Measurements from ENCODE around the gene ADAM22. TPM values are rescaled to one million over a fixed set of nuclear protein-coding genes. Genes with fewer than 3 reads are reported as not detected.

The ADAM22 gene
- total and polyA plus RNA-seq, 10 of the 15 experiments (the other 5 are each of a cell fraction or from before 2014, with no cell fraction given): 1.4 to 24.5 (median 7.6) TPM

DNA sequence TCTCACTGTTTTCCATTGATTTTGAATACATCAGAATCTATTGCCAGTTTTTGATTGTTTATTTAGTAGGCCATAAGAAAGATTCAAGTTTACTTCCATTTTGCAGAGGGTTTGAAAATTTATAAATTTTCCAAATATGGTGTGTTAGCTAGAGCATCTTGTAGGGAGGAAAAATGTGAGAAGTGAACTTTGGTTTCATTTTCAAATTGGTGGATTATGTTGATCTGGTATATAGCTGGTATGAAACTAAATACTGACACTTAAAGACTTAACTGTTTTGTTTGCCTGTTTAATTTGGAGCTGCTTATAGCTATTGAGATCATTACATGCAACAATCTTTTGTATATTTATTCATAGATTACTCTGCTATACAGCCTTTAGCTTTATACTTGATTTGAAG is 108.1 kb downstream of the ADAM22 start:
- Histone ChIP-seq H3K4me3 (peak overlapping the region; percentile 17; the same call in 1 of the 2 replicates), H3K79me2 (ENCODE audit: control insufficient read depth, insufficient read depth, low read length) (peaks cover 6% of the 10 kb centered on the region), H3K36me3 (ENCODE audit: control insufficient read depth in 2 of 2, insufficient read depth in 2 of 2, low read length in 1 of 2) (no peaks in the 10 kb centered on the region), H3K27ac (ENCODE audit: control insufficient read depth, insufficient read depth) (peak overlapping the region; percentile 55; the same call in 1 of the 2 replicates), H3K9ac (ENCODE audit: control insufficient read depth, insufficient read depth, low read length) (no peak overlapping the region), H3K27me3 (replicated peaks in 1 of 2; ENCODE audit: control insufficient read depth in 2 of 2, insufficient read depth in 2 of 2, low read length in 1 of 2) (no peaks in the 10 kb centered on the region), H3K4me1 (ENCODE audit: control insufficient read depth, insufficient read depth, low read length) (peaks cover 5% of the 10 kb centered on the region), H2AFZ (ENCODE audit: control insufficient read depth, low read depth, low read length) (peak overlapping the region; percentile 25), H4K20me1 (ENCODE audit: control insufficient read depth, insufficient read depth) (no peaks in the 10 kb centered on the region), H3K9me3 (replicated peaks; ENCODE audit: control insufficient read depth, insufficient read depth, low read length) (no peaks in the 10 kb centered on the region), H3K4me2 (ENCODE audit: control insufficient read depth, insufficient read depth) (peak overlapping the region; percentile 68)
- FAIRE-seq (no peak), ATAC-seq (peak; percentile 56), DNase-seq (ENCODE audit: low read depth, low spot score) (no peak)
- 0 out of 2 replicates have a peak, but pooled peaks have one; percentile 22 for TF ChIP-seq NFIC (IDR thresholded peaks at IDR 0.05; ENCODE audit: low read depth, low read length)
- no peak for TF ChIP-seq ZNF207 (IDR thresholded peaks at IDR 0.05; ENCODE audit: borderline replicate concordance)
- intact Hi-C loops (cut with micrococcal nuclease; ENCODE audit: unreplicated experiment): loop anchor here (5.0 kb wide), 1 partner anchor 160 kb away; no protein-coding TSS in a partner anchor
- in situ Hi-C loops (cut with MboI): no loop called here
- POLR2A ChIA-PET: interaction anchor here (1.1 to 1.6 kb wide), 2 partner anchors 8 to 443 kb away, joined by 3 read pairs; no protein-coding TSS in a partner anchor
- no TSS peak for BruUV-seq (replicated peaks)
- RAD21 ChIA-PET (ENCODE audit: unreplicated experiment): interaction anchor here (0.6 to 2.7 kb wide), 8 partner anchors 30 to 166 kb away, joined by 3 to 11 read pairs (median 4); partner anchors contain the start of genes DBF4 and SLC25A40
- CTCF ChIA-PET: interaction anchor here (0.8 to 1.2 kb wide), 5 partner anchors 15 to 121 kb away, joined by 3 to 4 read pairs (median 4); partner anchors contain the start of gene ADAM22
- SMC1A ChIA-PET (ENCODE audit: uncharacterized antibody, unreplicated experiment): interaction anchor here (0.7 to 1.6 kb wide), 20 partner anchors 8 to 279 kb away, joined by 3 to 8 read pairs (median 4); partner anchors contain the start of gene ADAM22

DNA sequence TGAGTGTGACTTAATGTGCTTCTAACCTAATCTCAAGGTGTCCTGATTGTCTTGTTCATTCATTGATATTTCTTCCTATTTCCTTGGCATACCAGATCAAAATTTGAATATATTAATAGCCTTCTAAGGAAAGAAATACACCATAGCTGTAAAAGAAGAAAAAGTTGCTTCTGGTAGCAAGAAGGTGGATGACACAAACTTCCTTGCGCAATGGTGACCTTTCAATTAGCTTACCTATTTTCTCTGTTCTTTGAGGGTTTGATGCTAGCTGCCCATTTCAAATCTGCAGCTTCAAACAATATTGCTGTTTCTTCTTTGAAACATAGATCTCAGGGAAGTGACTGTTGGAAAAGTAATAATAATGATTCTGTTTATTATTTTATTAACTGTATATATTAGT is 108.8 kb downstream of the ADAM22 start:
- SMC1A ChIA-PET (ENCODE audit: uncharacterized antibody, unreplicated experiment): interaction anchor here (0.7 to 1.6 kb wide), 21 partner anchors 9 to 279 kb away, joined by 3 to 8 read pairs (median 4); partner anchors contain the start of gene ADAM22
- Histone ChIP-seq H3K9me3 (replicated peaks; ENCODE audit: control insufficient read depth, insufficient read depth, low read length) (no peaks in the 10 kb centered on the region), H3K4me2 (ENCODE audit: control insufficient read depth, insufficient read depth) (peak overlapping the region; percentile 68; the same call in 1 of the 2 replicates), H3K27me3 (replicated peaks in 1 of 2; ENCODE audit: control insufficient read depth in 2 of 2, insufficient read depth in 2 of 2, low read length in 1 of 2) (no peaks in the 10 kb centered on the region), H3K9ac (ENCODE audit: control insufficient read depth, insufficient read depth, low read length) (no peak overlapping the region), H2AFZ (ENCODE audit: control insufficient read depth, low read depth, low read length) (no peak overlapping the region), H4K20me1 (ENCODE audit: control insufficient read depth, insufficient read depth) (no peaks in the 10 kb centered on the region), H3K4me1 (ENCODE audit: control insufficient read depth, insufficient read depth, low read length) (peaks cover 5% of the 10 kb centered on the region), H3K36me3 (ENCODE audit: control insufficient read depth in 2 of 2, insufficient read depth in 2 of 2, low read length in 1 of 2) (no peaks in the 10 kb centered on the region), H3K79me2 (ENCODE audit: control insufficient read depth, insufficient read depth, low read length) (peaks cover 6% of the 10 kb centered on the region), H3K4me3 (peak overlapping the region; percentile 17; the same call in 1 of the 2 replicates), H3K27ac (ENCODE audit: control insufficient read depth, insufficient read depth) (peak overlapping the region; percentile 55; the same call in 1 of the 2 replicates)
- in situ Hi-C loops (cut with MboI): no loop called here
- 96% methylated on average over 1 of the region's 1 CpG for WGBS (ENCODE audit: insufficient coverage, insufficient replicate concordance, low lambda C conversion rate, missing lambda C conversion rate)
- POLR2A ChIA-PET: interaction anchor here (0.6 to 1.6 kb wide), 4 partner anchors 9 to 626 kb away, joined by 3 to 4 read pairs (median 3); no protein-coding TSS in a partner anchor
- CTCF ChIA-PET: interaction anchor here (0.6 to 1.2 kb wide), 6 partner anchors 14 to 121 kb away, joined by 3 to 4 read pairs (median 3); no protein-coding TSS in a partner anchor
- intact Hi-C loops (cut with micrococcal nuclease; ENCODE audit: unreplicated experiment): loop anchor here (5.0 kb wide), 1 partner anchor 161 kb away; no protein-coding TSS in a partner anchor
- no peak for FAIRE-seq
- RAD21 ChIA-PET (ENCODE audit: unreplicated experiment): interaction anchor here (0.8 to 2.7 kb wide), 8 partner anchors 29 to 167 kb away, joined by 3 to 11 read pairs (median 4); partner anchors contain the start of genes DBF4 and SLC25A40
- no peak for DNase-seq (ENCODE audit: low read depth, low spot score)
- no peak for ATAC-seq
- no TSS peak for BruUV-seq (replicated peaks)
- TF ChIP-seq, protein P1, sequence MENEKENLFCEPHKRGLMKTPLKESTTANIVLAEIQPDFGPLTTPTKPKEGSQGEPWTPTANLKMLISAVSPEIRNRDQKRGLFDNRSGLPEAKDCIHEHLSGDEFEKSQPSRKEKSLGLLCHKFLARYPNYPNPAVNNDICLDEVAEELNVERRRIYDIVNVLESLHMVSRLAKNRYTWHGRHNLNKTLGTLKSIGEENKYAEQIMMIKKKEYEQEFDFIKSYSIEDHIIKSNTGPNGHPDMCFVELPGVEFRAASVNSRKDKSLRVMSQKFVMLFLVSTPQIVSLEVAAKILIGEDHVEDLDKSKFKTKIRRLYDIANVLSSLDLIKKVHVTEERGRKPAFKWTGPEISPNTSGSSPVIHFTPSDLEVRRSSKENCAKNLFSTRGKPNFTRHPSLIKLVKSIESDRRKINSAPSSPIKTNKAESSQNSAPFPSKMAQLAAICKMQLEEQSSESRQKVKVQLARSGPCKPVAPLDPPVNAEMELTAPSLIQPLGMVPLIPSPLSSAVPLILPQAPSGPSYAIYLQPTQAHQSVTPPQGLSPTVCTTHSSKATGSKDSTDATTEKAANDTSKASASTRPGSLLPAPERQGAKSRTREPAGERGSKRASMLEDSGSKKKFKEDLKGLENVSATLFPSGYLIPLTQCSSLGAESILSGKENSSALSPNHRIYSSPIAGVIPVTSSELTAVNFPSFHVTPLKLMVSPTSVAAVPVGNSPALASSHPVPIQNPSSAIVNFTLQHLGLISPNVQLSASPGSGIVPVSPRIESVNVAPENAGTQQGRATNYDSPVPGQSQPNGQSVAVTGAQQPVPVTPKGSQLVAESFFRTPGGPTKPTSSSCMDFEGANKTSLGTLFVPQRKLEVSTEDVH (IDR thresholded peaks at IDR 0.05; ENCODE audit: low read depth, partially characterized antibody): no peak
- TF ChIP-seq, protein P2, sequence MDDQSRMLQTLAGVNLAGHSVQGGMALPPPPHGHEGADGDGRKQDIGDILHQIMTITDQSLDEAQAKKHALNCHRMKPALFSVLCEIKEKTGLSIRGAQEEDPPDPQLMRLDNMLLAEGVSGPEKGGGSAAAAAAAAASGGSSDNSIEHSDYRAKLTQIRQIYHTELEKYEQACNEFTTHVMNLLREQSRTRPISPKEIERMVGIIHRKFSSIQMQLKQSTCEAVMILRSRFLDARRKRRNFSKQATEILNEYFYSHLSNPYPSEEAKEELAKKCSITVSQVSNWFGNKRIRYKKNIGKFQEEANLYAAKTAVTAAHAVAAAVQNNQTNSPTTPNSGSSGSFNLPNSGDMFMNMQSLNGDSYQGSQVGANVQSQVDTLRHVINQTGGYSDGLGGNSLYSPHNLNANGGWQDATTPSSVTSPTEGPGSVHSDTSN (IDR thresholded peaks at IDR 0.05; ENCODE audit: insufficient replicate concordance, low read depth, low read length): no peak
- TF ChIP-seq CTCF (IDR thresholded peaks at IDR 0.05 in 2 of 3, conservative IDR thresholded peaks at IDR 0.05 in 1 of 3; ENCODE audit: control insufficient read depth in 2 of 3, extremely low read depth in 1 of 3, insufficient read depth in 1 of 3, low read depth in 3 of 3, low read length in 3 of 3): no peak
- no peak for TF ChIP-seq BRCA1 (IDR thresholded peaks at IDR 0.05; ENCODE audit: low read depth, low read length)
- TF ChIP-seq NRF1 (conservative IDR thresholded peaks at IDR 0.05; ENCODE audit: low read depth, low read length): no peak

Measured in GM12878 (cell line).